ENCODE measurements around the gene SLIT3. TPM values are rescaled to one million over a fixed set of nuclear protein-coding genes. Genes with fewer than 3 reads are reported as not detected.

The SLIT3 gene
- total RNA-seq, 4 donors from 2014 or later = 0.97 to 6.1 (median 3.4) TPM

DNA sequence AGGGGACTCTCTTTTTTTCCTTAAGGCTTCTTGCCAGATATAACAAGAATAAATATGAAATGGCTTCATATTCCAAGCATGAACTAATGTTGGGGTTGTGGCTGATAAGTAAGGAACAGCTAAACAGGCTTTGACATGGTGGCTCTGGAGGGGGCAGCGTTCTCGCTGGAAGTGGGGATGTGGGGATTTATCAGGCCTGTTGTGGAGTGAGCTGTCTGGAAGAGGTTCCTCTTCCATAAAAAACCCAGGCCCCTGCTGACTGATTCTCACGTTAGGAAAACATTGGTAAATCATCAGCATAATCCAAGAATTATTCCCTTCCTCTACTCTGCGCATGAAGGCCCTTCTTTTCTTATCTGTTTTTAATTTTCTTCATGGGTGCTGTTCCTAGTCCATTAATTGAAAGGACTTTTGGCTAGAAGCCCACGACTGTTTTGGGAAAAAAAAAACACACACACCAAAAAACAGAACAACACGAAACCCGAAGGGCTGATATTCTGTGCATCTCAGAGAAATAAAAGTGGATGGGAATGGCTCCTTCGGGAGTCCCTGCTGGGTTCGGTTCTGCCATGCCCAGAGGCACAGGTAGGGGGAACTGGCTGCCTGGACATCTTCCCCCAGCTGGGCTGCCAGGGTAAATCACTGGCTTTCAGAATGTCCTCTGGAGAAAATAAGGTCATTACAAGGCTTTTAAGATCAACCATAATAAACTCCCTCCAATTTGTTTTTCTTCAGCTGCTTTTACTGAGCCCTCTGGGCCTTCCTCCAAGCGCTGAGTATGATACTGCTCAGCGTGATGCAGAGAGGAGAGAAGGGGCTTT, 297.0 kb downstream of the SLIT3 start:
- Histone ChIP-seq H3K27me3 (no peaks in the 10 kb centered on the region), H3K9me3 (no peaks in the 10 kb centered on the region), H3K4me3 (no peak overlapping the region), H3K36me3 (no peaks in the 10 kb centered on the region), H3K4me1 (no peaks in the 10 kb centered on the region), H3K27ac (peak overlapping the region in 2 of 4 donors; percentile 4 to 22)
- in situ Hi-C loops (cut with MboI; ENCODE audit: low sequenced_read_pairs in 4 of 4) (no loop called here), intact Hi-C loops (cut with DNase I; ENCODE audit: low total_unique reads) (no loop called here)
- TF ChIP-seq, protein P1, sequence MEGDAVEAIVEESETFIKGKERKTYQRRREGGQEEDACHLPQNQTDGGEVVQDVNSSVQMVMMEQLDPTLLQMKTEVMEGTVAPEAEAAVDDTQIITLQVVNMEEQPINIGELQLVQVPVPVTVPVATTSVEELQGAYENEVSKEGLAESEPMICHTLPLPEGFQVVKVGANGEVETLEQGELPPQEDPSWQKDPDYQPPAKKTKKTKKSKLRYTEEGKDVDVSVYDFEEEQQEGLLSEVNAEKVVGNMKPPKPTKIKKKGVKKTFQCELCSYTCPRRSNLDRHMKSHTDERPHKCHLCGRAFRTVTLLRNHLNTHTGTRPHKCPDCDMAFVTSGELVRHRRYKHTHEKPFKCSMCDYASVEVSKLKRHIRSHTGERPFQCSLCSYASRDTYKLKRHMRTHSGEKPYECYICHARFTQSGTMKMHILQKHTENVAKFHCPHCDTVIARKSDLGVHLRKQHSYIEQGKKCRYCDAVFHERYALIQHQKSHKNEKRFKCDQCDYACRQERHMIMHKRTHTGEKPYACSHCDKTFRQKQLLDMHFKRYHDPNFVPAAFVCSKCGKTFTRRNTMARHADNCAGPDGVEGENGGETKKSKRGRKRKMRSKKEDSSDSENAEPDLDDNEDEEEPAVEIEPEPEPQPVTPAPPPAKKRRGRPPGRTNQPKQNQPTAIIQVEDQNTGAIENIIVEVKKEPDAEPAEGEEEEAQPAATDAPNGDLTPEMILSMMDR (IDR thresholded peaks at IDR 0.05 in 4 of 5, conservative IDR thresholded peaks at IDR 0.05 in 1 of 5) = no peak
- no peak for TF ChIP-seq POLR2A (IDR thresholded peaks at IDR 0.05)
- ATAC-seq (peak in 1 of 2 donors; percentile 45), DNase-seq (no peak)

DNA sequence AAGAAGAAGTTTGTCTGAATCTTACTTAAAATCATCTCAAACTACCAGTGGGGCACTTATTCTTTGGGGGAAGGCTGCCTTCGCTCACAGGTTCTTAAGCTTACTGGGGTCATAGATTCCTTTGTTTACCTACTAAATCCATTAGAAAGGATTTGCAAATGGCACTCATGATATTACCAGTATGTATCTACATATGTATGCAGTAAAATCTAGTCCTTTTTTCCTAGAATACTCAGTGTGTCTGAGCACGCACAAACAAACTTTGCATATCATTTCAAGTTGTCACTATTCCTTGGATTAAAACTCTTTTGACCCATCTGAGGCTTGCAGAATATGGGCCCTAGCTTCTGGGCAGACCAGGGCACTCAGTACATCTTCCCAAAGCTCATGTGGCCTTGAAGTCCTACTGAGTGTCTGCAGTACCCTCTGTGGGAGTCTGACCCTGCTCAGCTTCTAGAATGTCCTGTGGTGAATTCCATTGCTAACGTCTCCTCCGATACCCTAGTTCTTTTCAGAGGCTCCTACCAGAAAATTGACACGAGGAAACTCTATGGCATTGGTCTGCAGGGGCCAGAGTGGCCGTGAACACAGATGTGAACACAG, 297.9 kb downstream of the SLIT3 start:
- Histone ChIP-seq H3K9me3 (no peaks in the 10 kb centered on the region), H3K4me1 (no peaks in the 10 kb centered on the region), H3K27me3 (no peaks in the 10 kb centered on the region), H3K4me3 (no peak overlapping the region), H3K27ac (no peak overlapping the region), H3K36me3 (no peaks in the 10 kb centered on the region)
- intact Hi-C loops (cut with DNase I; ENCODE audit: low total_unique reads) = no loop called here
- TF ChIP-seq POLR2A (IDR thresholded peaks at IDR 0.05) = no peak
- TF ChIP-seq, protein P1 (IDR thresholded peaks at IDR 0.05 in 4 of 5, conservative IDR thresholded peaks at IDR 0.05 in 1 of 5) = no peak
- in situ Hi-C loops (cut with MboI; ENCODE audit: low sequenced_read_pairs in 4 of 4) = no loop called here
- ATAC-seq (no peak), DNase-seq (no peak)

DNA sequence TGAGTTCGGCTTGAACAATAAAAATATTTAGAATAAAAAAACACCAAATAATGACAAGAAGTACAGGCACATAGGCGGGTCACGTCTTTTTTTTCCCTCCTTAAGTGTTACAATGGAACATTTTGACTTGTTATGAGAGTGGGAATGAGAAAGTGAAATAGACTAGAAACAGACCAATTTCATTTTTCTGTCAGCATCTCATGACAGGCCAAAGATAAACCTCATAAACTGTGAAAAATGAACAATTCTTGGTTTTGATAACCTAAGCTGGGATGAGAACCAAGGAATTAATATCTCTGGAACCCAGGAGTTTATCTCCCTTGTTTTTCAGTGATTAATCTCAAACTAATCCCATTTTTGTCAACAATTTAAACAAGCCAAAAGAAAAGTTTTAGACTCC, 299.5 kb downstream of the SLIT3 start:
- in situ Hi-C loops (cut with MboI; ENCODE audit: low sequenced_read_pairs in 4 of 4) = no loop called here
- no peak for ATAC-seq

DNA sequence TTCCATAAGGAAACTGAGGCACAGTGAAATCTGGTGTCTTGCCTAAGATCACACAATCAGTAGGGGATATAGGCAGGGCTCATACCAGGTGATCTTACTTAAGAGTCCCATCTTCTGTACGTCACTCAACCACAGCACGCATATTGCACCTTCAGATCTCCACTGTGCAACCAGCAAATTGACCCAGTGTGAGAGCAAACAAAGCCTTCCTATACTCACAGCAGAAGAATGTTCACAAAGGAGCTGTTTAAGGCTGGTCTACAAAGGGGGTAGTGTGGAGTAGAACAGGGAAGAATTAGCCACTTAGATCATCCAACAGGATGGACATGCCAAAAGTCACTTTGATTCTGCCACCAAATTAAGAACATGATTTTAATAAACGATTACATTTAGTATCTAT, 305.9 kb downstream of the SLIT3 start:
- no peaks in the 10 kb centered on the region for H3K36me3 ChIP-seq
- H3K27me3 ChIP-seq = no peaks in the 10 kb centered on the region
- no peaks in the 10 kb centered on the region for H3K9me3 ChIP-seq
- H3K27ac ChIP-seq = no peak overlapping the region
- TF ChIP-seq, protein P1 (IDR thresholded peaks at IDR 0.05 in 4 of 5, conservative IDR thresholded peaks at IDR 0.05 in 1 of 5) = no peak
- no peak for TF ChIP-seq POLR2A (IDR thresholded peaks at IDR 0.05)
- no peak overlapping the region for H3K4me3 ChIP-seq
- DNase-seq (no peak), ATAC-seq (no peak)
- no peaks in the 10 kb centered on the region for H3K4me1 ChIP-seq
- intact Hi-C loops (cut with DNase I; ENCODE audit: low total_unique reads) = no loop called here
- in situ Hi-C loops (cut with MboI; ENCODE audit: low sequenced_read_pairs in 4 of 4) = loop anchor here in 3 of 4 donors (25.0 kb wide), 2 partner anchors 567 to 592 kb away; partner anchors contain the start of gene SPDL1 (in 2 of the 3)

More for the DNA sequence above, 299.5 kb downstream of the SLIT3 start:
- H3K27me3 ChIP-seq = no peaks in the 10 kb centered on the region
- no peaks in the 10 kb centered on the region for H3K4me1 ChIP-seq
- DNase-seq = no peak
- no peak overlapping the region for H3K4me3 ChIP-seq
- no peaks in the 10 kb centered on the region for H3K9me3 ChIP-seq
- no peaks in the 10 kb centered on the region for H3K36me3 ChIP-seq
- no peak overlapping the region for H3K27ac ChIP-seq
- intact Hi-C loops (cut with DNase I; ENCODE audit: low total_unique reads) = no loop called here
- TF ChIP-seq, protein P1 (IDR thresholded peaks at IDR 0.05 in 4 of 5, conservative IDR thresholded peaks at IDR 0.05 in 1 of 5) = no peak
- TF ChIP-seq POLR2A (IDR thresholded peaks at IDR 0.05) = no peak

Data from gastrocnemius medialis (tissue), 4 donors.